HG03139 (cell line): Measurements from ENCODE around the gene ZNF316.

Experiments used
- ATAC-seq: cut with Tn5 transposase; IDR thresholded peaks from one replicate; pipeline ENCODE4 v1.9.1; 2021; ENCODE audit not compliant: unreplicated experiment

The ZNF316 gene

DNA sequence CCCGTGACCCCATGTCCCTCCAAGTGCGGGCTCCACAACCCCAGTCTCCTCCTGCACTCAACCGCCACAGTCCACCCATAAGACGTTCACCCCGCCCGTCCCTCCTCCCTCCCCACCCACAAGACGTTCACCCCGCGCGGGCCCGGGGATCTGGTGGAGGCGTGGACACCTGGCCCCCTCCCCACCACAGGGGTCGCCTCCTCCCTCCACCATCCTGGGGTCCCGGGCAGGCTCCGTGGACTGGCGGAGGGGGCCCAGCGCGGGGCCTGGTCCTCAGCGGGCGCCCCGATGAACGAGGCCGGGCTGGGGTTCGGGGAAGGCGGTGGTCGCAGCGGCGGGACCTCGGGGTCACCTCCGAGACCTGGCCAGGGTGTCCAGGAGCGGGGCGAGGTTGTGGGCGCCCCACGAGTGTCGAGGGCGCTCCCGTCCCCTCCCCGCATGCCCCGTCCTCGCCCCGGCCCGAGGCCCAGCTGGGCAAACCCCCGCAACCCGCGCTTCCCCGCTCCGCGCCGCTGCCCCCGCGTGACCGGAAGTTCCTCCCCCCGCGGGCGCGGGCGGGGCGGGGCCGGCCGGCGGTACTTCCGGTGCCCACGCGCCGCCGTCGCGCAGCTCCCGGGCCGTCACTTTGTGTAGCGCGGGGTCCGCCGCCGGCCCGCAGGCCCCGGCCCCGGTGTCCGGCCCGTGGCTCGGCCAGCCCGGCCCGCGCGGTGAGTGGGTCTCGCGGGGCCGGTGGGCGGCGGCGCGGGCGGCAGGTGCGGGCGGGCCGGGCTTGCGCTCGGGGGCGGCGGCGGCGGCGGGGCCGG is at the start of gene ZNF316:
ZNF316 (plus strand) TSS at position 578 of the 803 bp plus-strand sequence. CDS start 5,092 bp downstream, outside the sequence.
- peak; percentile 65 for ATAC-seq

DNA sequence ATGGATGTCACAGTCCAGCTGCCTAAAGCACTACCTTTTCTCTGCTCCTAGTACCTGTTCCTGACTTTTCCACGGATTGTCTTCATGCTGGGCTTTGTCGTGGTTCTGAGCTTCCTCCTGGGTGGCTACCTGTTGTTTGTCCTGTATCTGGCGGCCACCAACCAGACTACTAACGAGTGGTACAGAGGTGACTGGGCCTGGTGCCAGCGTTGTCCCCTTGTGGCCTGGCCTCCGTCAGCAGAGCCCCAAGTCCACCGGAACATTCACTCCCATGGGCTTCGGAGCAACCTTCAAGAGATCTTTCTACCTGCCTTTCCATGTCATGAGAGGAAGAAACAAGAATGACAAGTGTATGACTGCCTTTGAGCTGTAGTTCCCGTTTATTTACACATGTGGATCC is 48.6 kb upstream of the ZNF316 start:
- no peak for ATAC-seq

DNA sequence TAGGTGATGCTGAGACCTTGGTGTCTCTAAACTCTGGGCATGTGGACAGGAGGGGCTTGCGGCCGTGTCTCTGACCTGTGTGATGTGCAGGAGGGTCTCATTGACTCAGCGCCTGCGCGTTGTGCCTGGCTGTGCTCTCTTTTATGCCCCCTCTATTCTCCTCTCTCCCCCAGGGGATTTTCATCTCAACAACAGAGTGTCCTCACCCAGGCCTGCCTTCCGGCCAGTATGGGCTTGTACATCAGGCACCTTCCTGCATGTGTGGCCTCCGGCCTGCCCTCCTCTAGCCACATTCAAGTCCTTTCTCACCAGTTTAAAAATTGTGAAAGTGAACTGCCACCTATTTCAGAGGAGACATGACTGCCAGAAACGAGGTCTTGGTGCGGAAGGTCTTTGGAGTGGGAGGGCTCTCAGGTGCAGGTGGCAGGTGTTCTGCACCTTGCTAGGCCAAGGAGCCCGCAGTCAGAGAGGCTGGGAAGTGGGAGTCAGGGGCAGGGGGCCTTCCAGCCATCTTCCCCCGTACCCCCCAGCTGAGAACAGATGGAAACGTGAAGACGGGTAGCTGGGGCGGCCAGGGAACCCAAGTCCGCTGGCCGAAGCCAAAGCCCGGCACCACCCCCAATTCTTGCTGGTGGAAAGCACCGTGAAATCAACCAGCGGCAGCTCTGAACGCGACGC is 47.8 kb upstream of the ZNF316 start:
- ATAC-seq: no peak

DNA sequence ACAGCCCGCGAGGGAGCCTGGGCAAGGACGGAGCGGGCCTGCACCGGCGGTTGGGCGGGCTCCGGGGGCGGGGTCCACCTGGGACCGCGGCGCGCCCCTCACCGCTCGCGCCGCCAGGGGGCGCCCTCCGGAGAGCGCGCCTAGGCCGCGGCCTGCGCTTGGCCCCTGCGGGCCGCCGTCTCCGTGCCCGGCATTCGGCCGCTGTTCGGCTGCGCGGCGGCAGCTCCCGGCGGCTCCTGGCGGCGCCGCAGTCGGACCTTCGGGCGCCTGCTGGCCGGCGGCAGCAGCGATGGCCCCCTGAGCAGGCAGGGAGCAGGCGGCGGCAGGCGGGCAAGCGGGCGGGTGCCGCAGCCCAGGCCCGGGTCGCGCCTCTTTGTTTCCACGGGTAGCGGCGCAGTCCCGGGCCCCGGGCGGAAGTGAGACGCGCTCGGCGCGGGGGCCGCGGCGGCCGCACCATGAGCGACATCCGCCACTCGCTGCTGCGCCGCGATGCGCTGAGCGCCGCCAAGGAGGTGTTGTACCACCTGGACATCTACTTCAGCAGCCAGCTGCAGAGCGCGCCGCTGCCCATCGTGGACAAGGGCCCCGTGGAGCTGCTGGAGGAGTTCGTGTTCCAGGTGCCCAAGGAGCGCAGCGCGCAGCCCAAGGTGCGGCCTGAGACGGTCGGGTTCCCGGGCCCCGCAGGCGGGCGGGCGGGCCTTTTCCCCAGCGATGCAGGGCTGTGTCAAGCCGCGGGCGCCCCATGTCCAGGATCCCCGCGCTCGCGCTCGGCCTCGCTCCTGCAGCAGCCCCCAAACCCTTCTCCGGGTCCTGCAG is 47.1 kb upstream of the ZNF316 start, which contains the start of gene INTS15:
INTS15 (plus strand) TSS at position 193 of the 816 bp plus-strand sequence; CDS start at position 456, 263 bp downstream.
- peak; percentile 85 for ATAC-seq

DNA sequence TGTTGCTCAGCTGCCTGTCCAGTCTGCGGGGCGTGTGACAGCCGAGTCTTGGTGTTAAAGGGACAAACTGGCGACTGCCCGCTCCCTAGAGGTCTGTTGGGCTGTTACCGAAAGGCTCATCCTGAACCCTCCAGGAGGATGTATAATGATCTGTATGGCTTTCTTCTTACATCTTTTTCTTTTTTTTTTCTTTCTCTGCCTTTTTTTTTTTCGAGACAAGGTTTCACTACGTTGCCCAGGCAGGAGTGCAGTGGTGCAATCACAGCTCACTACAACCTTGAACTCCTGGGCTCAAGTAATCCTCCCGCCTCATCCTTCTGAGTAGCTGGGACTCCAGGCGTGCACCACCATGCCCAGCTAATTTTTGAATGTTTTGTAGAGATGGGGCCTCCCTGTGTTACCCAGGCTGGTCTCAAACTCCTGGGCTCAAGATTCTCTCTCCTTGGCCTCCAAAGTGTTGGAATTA is 46.4 kb upstream of the ZNF316 start:
- peak; percentile 21 for ATAC-seq

DNA sequence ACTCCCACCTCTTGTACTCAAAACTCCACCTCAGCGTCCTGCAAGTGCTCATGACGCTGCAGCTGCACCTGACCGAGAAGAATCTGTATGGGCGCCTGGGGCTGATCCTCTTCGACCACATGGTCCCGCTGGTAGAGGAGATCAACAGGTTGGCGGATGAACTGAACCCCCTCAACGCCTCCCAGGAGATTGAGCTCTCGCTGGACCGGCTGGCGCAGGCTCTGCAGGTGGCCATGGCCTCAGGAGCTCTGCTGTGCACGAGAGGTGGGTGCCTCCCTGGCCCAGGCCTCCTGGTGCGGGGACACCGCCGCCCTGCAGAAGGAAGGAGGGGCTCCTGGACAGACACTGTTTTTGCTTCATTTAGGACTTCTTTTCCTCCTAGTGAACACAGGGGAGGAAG is 37.0 kb upstream of the ZNF316 start:
- ATAC-seq: no peak

DNA sequence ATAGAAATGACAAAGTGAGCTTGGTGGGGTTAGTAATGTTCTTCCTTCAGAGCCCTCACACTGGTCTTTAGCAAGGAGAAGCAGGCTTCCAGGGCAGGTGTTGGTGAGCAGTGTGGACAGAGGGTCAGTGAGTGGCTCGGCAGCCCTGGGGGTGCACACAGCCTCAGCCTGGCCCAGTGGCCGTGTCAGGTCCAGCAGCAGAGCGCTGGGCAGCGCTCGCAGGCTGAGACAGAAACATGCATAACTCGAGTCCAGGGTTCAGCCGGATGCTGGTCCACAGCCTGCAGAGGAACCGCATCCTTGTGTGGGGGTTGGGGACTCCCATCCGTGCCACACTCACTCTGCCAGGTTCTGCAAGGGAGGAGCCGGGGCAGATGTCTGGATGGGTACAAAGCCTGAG is 32.7 kb upstream of the ZNF316 start:
- ATAC-seq: no peak

DNA sequence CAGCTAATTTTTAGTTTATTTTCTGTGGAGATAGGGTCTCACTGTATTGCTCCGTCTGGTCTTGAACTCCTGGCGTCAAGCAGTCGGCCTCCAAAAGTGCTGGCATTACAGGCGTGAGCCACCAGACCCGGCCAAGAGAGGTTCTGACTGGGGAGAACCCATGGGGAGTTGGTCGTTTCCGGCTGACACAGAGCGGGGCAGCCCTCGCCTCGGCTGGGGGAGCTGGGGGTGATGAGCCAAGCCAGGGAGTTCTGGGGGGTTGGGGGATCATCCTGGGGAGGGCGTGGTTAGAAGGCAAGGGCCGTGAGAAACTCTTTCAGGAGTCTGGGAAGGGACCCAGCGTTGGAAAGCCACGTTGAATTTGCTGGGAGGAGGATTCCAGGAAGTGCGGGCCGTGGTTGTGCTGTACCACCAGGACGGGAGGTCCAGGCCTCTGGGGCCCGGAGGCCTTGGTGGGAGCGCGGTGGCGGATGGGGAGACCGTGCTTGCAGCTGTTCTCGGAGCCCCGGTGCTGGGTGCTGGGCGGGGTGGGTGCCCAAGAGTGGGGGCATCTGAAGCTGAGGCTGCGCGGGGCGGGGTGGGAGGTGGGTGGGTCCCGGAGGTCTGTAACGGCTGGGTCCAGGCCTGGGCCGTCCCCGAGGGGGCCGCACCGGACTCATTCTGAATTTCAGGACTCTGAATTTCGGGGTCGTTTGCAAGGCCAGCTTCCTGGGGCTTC is 30.1 kb upstream of the ZNF316 start:
- no peak for ATAC-seq

DNA sequence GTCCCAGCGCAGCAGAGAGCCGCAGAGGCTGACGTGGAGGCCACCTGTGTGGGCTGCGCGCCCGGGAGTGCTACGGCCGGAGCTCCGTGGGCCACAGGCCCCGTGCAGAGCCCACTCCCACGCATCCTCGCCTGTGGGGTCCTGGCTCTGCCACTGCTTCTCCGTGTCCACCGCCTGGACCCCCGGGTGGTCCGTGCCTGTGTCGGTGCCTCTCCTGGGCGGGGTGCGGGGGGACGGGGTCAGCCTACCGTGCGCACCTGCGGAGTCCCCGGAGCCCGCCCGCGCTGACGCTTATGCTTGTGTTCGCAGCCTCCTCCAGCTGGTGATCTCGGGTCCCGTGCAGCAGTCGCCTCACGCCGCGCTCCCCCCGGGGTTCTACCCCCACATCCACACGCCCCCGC is 29.5 kb upstream of the ZNF316 start:
- no peak for ATAC-seq

DNA sequence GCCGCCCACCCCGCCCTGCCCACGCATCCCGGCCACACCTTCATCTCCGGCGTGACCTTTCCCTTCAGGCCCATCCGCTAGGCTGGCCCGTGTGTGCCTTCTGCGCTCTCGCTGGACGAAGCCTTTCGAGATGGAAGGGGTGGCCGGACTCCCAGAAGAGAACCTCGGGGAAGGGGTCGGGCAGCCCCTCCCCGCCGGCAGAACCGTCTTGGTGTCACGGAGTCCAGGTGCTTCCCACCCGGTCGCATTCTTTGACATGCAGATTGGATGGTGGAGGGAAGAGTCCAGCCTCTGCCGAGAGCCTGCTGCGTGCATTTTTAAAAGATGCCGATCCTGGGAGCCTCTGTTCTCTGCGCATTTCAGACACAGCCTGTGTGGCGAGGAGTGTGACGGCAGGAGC is 29.0 kb upstream of the ZNF316 start:
- no peak for ATAC-seq

DNA sequence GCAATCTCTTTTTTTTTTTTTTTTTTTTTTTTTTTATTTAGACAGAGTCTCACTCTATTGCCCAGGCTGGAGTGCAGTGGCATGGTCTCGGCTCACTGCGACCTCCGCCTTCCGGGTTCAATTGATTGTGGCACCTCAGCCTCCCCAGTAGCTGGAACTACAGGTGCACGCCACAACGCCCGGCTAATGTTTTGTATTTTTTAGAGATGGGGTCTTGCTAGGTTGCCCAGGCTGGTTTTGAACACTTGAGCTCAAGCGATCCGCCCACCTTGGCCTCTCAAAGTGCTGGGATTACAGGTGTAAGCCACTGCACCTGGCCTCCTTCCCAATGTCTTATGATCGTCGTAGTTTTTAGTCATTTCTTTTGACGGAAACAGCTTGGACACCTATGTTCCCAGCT is 28.3 kb upstream of the ZNF316 start:
- no peak for ATAC-seq

DNA sequence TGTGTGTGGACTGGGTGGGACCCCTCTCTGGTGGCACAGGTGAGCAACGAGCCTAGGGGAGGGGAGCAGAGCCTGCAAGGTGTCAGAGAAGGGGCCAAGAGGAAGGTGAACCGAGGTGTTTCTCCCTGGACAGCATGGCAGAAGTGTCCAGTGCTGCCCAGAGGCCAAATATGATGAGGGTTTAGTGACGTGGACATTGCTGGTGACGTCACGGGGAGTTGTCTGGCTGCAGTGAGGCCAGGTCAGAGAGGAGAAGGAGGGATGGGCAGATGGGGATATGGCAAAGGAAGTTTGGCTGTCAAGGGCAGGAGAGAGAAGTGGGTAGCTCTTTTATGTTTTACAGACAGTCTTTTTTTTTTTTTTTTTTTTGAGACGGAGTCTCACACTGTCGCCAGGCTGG is 24.3 kb upstream of the ZNF316 start:
- ATAC-seq: no peak

DNA sequence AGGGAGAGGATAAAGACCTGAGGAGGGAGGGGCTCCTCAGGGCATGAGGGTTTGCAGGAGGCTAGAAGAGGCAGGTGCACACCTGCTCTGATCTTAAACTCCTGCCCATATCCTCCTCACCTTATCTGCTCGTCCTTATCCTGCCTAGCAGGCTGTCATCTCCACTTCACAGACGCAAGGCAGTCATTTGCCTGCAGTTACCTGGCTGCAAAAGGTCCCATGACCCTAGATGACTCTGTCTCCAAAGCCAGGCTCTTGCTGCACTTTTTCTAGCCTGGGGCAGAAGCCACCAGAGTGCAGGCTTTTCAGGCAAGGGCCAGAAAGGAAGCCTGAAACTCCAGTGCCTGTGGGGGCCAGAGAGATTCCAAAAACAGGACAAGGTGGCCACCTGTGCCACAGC is 23.4 kb upstream of the ZNF316 start:
- no peak for ATAC-seq

DNA sequence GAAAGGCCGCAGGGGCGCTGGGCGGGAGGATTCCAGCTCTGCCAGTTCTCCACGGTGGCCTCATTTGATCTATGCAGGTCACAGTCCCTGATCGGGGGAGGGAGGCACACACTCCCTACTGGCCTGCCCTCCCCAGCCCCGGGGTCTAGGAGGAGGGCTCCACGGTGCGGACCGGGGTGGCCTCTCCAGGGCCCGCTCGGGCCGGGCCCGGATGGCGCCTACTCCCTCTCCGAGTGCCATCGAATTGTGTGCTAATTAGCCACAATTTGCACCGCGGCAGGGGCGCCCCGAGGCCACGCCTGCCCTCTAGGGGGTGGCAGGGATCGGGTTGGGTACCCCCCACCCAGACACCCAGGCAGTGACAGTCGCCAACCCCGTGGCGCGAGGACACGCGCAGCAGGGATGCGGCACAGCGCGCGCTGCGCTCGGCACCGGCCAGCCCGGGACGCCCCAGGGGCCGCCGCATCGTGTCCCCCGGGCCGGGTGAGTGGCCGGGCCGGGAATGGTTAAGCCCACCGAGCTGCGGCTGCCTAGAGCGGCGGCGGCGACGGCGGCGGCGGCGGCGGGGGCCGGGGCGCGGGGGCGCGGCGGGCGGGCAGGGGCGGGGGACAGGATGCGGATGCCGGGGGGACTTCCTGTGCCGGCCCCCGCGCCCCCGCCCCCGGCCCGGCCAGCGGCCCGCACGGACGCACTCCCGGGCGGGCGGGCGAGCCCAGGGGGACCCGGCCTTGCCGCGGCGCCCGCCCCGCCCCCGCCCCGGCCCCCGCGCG is 22.0 kb upstream of the ZNF316 start, which contains the start of gene ZNF853:
ZNF853 (plus strand) TSS at position 658 of the 770 bp plus-strand sequence. CDS start 565 bp downstream, outside the sequence.
- no peak for ATAC-seq

DNA sequence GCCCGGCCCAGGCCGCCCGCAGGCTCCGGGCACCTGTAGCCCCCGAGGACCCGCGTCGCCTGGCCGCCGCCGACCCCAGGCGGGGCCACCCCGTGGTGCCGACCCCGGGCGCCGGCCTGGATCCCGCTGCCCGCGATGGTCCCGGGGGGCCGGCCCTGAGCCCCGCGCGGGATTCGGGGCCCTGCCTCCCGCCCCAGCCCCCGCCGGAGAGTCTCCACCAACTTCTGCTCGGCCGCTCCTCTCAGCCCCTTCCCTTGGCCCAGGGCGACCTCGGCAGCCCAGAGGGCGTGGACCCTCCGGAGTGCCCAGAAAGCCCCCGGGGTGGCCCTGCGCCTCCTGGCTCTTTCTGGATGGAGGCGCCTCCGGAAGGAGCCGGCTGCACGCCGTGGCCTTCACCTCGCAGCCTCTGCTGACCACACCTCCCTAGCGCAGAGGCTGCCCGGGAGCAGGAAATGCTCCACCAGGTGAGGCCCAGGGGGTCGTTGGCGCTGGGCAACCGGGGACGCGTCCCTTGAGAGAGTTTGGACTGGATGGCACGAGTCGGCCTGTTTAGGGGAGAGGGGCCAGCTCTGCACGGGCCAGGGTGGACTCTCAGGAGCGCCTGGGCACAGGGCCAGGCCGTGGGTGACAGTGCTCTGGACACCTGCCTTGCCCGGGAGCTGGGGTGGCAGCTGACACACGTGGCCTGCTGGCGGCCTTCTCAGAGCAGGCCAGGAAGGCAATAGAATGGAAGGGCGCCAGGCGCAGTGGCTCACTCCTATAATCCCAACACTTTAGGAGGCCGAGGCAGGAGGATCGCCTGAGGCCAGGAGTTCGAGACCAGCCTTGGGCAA is 21.2 kb upstream of the ZNF316 start:
- ATAC-seq: no peak

DNA sequence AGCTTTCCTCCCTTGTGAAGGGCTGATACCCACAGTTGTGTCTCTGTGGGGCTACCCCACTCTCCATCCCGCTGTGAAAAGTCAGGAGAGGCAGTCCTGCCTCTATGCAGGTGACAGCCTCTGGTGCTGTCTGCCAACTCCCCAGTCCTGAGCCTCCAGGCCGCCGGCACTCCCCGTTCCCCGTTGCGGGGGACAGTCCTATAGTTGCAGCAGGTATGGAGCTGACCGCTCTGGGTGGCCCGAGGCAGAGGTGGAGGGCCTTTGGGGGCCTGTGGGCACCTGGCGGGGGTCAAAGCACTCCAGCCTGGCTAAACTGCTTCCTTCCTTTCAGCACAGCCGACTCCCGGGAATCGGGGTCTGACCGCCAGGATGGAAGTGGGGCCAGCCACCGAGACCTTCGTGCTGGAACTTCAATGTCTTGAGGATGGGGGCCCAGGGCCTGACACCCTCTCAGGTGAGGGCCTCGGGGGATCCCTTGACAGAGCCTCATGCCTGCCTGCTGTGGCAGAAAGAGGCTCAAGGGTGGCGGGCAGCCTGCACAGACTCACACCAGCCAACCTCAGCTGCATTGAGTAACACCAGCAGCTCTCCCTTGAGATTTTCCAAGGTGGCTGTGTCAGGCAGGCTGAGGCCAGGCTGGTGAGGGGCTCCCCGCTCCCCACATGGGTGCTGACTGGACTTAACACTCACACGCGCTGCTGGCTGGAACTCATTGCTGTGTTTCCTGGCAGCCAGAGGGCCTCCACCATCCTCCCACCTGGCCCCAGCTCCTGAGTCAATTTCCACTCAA is 20.1 kb upstream of the ZNF316 start:
- no peak for ATAC-seq

DNA sequence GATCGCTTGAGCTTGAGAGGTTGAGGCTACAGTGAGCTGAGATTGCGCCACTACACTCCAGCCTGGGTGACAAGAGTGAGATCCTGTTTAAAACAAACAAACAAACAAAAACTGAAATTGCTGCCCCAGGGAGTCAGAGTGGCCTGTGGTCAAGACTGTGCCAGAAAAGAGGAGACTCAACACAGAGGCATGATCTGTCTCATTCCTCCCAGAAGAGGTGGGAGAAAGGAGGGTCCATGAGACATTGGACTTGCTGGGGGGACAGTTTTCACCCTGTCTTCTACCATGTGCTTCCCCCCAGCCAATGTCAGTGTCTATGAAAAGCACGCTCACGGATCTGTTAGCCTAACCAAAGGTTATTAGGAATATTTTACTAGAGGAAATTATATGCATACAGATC is 18.5 kb upstream of the ZNF316 start:
- no peak for ATAC-seq

DNA sequence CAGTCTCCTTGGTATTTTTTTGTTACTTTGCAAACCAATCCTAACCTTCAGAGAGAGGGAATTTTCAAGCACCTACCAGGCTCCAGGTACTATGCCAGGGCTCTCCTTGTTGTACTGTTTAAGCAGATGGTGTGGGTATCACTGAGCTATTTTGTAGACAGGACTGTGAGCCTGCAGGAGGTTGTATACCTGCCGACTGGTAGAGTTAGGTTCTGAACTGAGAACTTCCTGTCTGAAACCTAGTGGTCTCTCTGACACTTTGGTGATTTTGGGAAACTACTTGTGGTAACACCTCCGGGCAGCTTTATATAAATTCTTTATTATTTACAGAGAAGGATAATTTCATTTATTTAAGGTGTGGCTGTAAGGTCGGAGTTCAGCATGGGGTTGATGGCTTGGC is 17.2 kb upstream of the ZNF316 start:
- ATAC-seq: no peak
